Muscle layer of duodenum (tissue), 2 donors: Measurements from ENCODE around the gene BTBD8.

Experiments used
- H3K27ac ChIP-seq: one replicate; pipeline ENCODE4 v1.7.0; 2013; ENCODE audit warnings: mild to moderate bottlenecking, low read length
- H3K27me3 ChIP-seq: one replicate; pipeline ENCODE4 v1.7.0; 2013; ENCODE audit warnings: low read depth, mild to moderate bottlenecking, control low read depth, low read length
- H3K36me3 ChIP-seq, 2 donors: one replicate each; pipeline ENCODE4 v1.7.0; 2013; ENCODE audit warnings: low read length in 2 of 2, control low read depth in 1 of 2, mild to moderate bottlenecking in 1 of 2; ENCODE audit not compliant: insufficient read depth in 2 of 2, control insufficient read depth in 1 of 2
- H3K4me1 ChIP-seq, 2 donors: one replicate each; pipeline ENCODE4 v1.7.0; 2013; ENCODE audit warnings: low read length in 2 of 2, mild to moderate bottlenecking in 2 of 2, control low read depth in 1 of 2, moderate library complexity in 1 of 2; ENCODE audit not compliant: insufficient read depth in 2 of 2, control insufficient read depth in 1 of 2
- H3K4me3 ChIP-seq, 2 donors: one replicate each; pipeline ENCODE4 v1.7.0; 2013; ENCODE audit warnings: low read length in 2 of 2, low read depth in 1 of 2, mild to moderate bottlenecking in 1 of 2
- H3K9me3 ChIP-seq, 2 donors: one replicate each; pipeline ENCODE4 v1.7.0; 2013; ENCODE audit warnings: low read length in 2 of 2, control low read depth in 1 of 2, mild to moderate bottlenecking in 1 of 2; ENCODE audit not compliant: control insufficient read depth in 1 of 2
- donor health status: healthy.

BTBD8 gene

DNA sequence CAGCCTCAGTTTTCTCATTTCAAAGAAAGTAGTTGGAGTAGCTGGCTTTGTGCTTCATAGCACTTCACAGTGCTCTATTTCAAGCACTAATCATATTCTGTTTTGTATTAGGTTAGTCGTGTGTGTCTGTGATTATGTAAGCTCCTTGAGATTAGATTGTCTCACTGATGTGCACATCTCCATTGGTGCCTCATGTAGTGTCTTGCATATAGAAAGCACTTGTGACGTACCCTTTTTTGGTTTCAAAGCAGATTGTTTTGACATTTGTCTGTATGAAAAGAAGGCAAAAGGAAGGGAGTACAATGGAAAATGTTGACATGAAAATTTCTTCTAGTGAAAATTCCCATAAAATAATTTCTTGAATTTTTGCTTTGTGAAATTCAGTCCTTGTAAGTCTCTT is 13.9 kb downstream of the BTBD8 start:
- H3K36me3 ChIP-seq: no peaks in the 10 kb centered on the region
- H3K4me1 ChIP-seq: no peaks in the 10 kb centered on the region
- H3K27me3 ChIP-seq: no peaks in the 10 kb centered on the region
- no peaks in the 10 kb centered on the region for H3K9me3 ChIP-seq
- H3K27ac ChIP-seq: no peak overlapping the region
- H3K4me3 ChIP-seq: no peak overlapping the region

DNA sequence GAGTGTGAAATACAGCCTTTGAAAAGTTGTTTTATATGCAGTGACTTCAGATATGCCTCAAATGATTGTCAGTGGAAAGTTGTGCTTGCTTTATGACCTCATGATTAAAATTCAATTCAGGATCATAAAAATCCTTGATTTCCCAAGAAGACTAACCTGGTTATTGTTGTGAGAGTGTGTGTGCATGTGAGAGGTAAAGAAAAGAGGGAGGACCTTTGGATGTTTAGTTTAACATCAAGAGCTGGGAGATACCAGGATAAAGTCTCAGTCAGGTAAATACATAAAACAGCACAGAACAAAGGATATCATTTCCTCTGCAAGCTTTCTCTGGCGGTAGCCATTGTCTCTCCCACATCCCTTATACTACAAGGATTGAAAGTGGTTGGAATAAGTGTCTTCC is 14.4 kb downstream of the BTBD8 start:
- no peak overlapping the region for H3K4me3 ChIP-seq
- H3K27ac ChIP-seq: no peak overlapping the region
- H3K27me3 ChIP-seq: no peaks in the 10 kb centered on the region
- no peaks in the 10 kb centered on the region for H3K36me3 ChIP-seq
- H3K9me3 ChIP-seq: no peaks in the 10 kb centered on the region
- no peaks in the 10 kb centered on the region for H3K4me1 ChIP-seq

DNA sequence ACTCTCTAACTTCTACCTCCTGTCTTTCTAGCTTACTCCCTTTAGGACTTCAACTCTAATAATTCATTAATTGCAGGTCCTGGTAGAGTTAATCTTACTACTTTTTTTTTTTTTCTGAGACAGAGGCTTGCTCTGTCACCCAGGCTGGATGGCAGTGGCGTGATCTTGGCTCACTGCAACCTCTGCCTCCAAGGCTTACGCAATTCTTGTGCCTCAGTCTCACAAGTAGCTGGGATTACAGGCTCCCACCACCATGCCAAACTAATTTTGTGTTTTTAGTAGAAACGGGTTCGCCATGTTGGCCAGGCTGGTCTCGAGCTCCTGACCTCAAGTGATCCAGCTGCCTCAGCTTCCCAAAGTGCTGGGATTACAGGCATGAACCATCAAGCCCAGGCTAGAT is 15.7 kb downstream of the BTBD8 start:
- H3K4me3 ChIP-seq: no peak overlapping the region
- no peak overlapping the region for H3K27ac ChIP-seq
- H3K36me3 ChIP-seq: no peaks in the 10 kb centered on the region
- no peaks in the 10 kb centered on the region for H3K9me3 ChIP-seq
- H3K4me1 ChIP-seq: no peaks in the 10 kb centered on the region
- H3K27me3 ChIP-seq: no peaks in the 10 kb centered on the region

DNA sequence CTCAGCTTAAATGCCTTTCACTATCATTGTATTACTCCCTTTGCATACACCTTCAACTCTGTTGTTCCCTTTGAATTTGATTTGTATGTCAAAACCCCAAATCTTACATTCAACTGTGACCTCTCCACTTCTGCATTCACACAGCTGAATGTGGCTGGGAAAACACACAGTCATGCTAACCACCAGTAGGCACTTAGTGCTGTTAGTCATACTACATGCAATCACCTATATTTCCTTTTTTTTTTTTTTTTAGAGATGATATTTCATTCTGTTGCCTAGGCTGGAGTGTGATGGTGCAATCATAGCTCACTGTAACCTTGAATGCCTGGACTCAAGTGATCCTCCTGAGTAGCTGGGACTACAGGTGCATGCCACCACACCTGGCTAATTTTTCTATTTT is 16.2 kb downstream of the BTBD8 start:
- Histone ChIP-seq H3K27me3 (no peaks in the 10 kb centered on the region), H3K9me3 (no peaks in the 10 kb centered on the region), H3K36me3 (no peaks in the 10 kb centered on the region), H3K4me3 (no peak overlapping the region), H3K27ac (no peak overlapping the region), H3K4me1 (no peaks in the 10 kb centered on the region)

DNA sequence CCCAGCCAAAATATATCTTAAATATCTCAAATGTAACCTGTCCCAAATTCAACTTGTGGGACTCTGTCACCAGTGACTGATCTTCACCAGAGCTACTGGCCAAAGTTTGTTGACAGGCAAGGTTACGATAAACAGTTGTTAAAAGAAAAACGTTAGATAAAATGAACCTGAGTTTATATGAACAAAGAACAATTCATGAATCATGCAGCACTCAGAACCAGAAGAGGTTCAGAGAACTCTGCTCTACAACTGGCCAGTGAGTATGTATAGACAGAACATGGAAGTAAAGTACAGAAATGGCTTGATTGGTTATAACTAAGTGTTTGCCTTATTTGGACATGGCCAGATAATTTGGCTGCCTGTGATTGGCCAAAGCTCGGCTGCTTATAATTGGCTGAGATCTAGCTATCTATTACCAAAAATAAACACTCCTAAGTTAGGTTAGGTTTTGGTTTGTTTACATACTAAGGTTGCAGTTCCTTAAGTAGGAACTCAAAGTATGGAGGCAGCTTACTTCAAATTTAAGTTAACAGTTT is 25.5 kb downstream of the BTBD8 start:
- no peaks in the 10 kb centered on the region for H3K4me1 ChIP-seq
- H3K9me3 ChIP-seq: no peaks in the 10 kb centered on the region
- peaks cover 9 to 21% of the 10 kb centered on the region in 2 donors for H3K36me3 ChIP-seq
- no peaks in the 10 kb centered on the region for H3K27me3 ChIP-seq
- H3K4me3 ChIP-seq: no peak overlapping the region
- no peak overlapping the region for H3K27ac ChIP-seq

DNA sequence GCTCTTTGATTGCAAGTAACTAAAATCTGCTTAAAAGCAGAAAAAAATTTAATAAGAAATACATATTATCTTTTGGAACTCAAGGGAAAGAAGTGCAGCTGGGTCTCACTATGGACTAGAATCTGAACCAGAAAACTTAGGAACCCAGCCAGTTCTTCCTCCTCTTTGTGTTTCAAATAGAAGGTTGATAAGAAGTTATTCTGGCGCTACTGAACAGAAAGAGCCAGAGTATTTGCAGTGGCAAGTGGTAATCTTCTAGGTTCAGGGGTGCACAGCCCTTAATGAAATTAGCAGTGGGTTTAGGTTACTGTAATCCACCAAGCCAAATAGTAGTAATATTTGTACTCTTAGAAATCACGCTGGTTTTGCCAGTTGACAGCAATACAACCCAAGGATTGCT is 28.5 kb downstream of the BTBD8 start:
- H3K36me3 ChIP-seq: peaks cover 0 to 14% of the 10 kb centered on the region in 2 donors
- no peak overlapping the region for H3K4me3 ChIP-seq
- no peaks in the 10 kb centered on the region for H3K27me3 ChIP-seq

DNA sequence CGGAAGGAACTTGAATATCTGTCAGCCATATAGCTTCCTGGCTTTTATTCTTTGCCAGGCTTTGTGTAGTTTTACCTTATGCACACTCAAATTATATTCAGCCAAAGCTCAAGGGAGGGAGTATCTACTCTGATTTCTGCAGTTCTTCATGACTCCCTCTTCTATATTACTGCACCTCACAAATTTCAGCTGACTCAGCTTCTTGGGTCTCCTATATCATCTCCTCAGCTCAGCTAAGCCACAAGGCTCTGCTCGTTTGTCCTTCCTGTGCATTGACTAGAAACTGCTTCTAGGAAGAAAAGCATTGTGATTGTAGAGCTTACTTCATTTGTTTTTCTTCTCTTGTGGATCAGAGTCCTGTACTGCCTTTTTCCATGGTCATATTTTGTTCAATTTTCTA is 37.4 kb downstream of the BTBD8 start:
- Histone ChIP-seq H3K9me3 (no peaks in the 10 kb centered on the region), H3K27me3 (no peaks in the 10 kb centered on the region), H3K4me1 (no peaks in the 10 kb centered on the region), H3K36me3 (no peaks in the 10 kb centered on the region), H3K27ac (no peak overlapping the region), H3K4me3 (no peak overlapping the region)

More for the DNA sequence above, 28.5 kb downstream of the BTBD8 start:
- no peaks in the 10 kb centered on the region for H3K9me3 ChIP-seq
- no peaks in the 10 kb centered on the region for H3K4me1 ChIP-seq
- H3K27ac ChIP-seq: no peak overlapping the region

DNA sequence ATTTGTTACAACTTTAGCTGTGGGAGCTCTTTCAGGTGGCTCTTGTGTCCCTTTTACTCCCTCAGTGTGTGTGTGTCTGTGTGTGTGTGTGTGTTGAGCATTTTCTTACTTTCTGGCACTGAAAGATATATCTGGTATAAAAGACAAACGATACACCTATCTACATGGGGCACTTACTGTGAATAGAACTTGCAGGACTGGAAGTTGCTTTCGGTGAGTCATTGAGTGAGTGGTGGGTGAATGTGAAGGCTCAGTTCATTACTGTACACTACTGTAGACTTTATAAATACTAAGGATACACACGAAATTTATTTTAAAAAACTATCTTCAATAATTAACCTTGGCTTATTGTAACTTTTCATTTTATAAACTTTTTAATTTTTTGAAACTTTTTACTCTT is 38.7 kb downstream of the BTBD8 start:
- no peak overlapping the region for H3K27ac ChIP-seq
- H3K36me3 ChIP-seq: no peaks in the 10 kb centered on the region
- H3K27me3 ChIP-seq: no peaks in the 10 kb centered on the region
- H3K4me3 ChIP-seq: no peak overlapping the region
- H3K4me1 ChIP-seq: no peaks in the 10 kb centered on the region
- no peaks in the 10 kb centered on the region for H3K9me3 ChIP-seq

DNA sequence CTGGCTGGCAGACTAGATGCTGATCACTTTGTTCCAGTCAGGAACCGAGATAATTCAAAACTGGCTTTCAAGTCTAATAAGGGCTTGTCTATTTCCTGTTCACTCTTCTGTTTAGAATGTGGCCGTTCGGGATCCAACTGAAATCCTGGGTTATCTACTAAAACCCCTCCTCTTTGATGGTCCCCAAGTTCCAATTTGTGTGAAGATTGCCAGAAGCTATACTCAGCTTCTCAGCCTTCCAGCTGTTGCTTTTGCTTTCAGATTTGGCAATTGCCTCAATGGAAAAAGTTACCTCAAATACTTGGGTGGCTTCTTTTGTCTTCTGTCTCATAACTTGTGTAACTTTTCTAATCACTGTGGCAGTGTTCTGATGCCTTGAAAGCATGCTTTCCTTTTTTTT is 43.7 kb downstream of the BTBD8 start:
- no peaks in the 10 kb centered on the region for H3K9me3 ChIP-seq
- no peaks in the 10 kb centered on the region for H3K27me3 ChIP-seq
- no peaks in the 10 kb centered on the region for H3K36me3 ChIP-seq
- H3K4me1 ChIP-seq: no peaks in the 10 kb centered on the region
- H3K4me3 ChIP-seq: no peak overlapping the region
- no peak overlapping the region for H3K27ac ChIP-seq

DNA sequence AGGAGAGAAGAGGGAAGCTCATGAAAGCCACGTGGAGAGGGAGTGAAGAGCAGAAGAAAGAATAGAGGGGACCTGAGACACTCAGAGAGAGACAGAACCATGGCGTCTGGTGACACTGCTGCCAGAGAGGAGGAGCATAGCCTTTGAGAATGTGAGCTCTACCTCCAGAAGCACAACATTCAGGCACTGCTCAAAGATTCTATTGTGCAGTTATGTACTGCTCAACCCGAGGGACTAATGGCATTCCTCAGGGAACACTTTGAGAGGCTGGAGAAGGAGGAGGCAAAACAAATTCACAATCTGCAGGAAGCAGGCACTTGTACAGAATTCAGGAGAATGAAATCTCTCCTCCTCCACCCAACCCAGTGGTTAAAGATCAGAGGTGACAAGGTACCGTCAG is 45.1 kb downstream of the BTBD8 start:
- no peak overlapping the region for H3K27ac ChIP-seq
- H3K36me3 ChIP-seq: peaks cover 0 to 7% of the 10 kb centered on the region in 2 donors
- H3K27me3 ChIP-seq: no peaks in the 10 kb centered on the region
- no peaks in the 10 kb centered on the region for H3K4me1 ChIP-seq
- no peak overlapping the region for H3K4me3 ChIP-seq
- H3K9me3 ChIP-seq: no peaks in the 10 kb centered on the region

DNA sequence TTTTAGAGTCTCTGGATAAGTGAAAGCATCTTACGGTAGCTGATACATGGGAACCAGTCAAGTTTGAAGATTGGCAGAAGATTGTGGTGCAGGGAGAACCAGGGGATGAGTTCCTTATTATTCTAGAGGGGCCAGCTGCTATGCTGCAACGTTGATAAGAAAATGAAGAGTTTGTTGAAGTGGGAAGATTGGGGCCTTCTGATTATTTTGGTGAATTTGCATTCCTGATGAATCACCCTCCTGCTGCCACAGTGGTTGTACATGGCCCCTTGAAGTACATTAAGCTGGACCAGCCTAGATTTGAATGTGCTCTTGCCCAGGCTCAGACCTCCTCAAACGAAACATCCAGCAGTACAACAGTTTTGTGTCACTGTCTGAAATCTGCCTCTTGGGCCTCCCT is 45.9 kb downstream of the BTBD8 start:
- Histone ChIP-seq H3K4me1 (no peaks in the 10 kb centered on the region), H3K4me3 (no peak overlapping the region), H3K27me3 (no peaks in the 10 kb centered on the region), H3K9me3 (no peaks in the 10 kb centered on the region), H3K36me3 (peaks cover 0 to 7% of the 10 kb centered on the region in 2 donors), H3K27ac (no peak overlapping the region)

DNA sequence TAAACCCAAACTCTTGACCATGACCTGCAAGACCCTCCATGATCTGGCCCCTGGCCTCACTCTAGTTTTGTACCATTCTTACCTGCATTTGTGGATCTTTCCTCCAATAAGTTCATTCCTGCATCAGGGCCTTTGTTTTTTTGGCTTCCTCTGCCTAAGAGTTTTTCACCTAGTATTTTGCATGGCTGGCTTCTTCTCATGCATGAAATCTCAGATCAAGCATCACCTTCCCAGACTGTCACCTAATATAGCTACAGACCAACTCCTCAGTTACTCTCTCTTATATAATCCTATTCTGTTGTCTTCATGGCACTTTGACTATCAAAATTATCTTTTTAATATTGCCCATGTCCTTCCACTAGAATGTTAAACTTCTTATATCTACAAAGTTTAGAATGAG is 54.2 kb downstream of the BTBD8 start:
- H3K9me3 ChIP-seq: no peaks in the 10 kb centered on the region
- H3K36me3 ChIP-seq: peaks cover 0 to 7% of the 10 kb centered on the region in 2 donors

More for the DNA sequence above, 54.2 kb downstream of the BTBD8 start:
- H3K4me1 ChIP-seq: no peaks in the 10 kb centered on the region
- no peak overlapping the region for H3K4me3 ChIP-seq
- no peak overlapping the region for H3K27ac ChIP-seq
- H3K27me3 ChIP-seq: no peaks in the 10 kb centered on the region
